Suprapubic skin (tissue), 3 donors: Measurements from ENCODE around the gene POTEF.
"Not testable (repeated sequence)": the region's sequence is repeated elsewhere in the genome, so short reads cannot be mapped to it uniquely, and the experiment has no call there.

Experiments used
- POLR2A ChIP-seq, 2 donors: fragments of 450-650 bp; IDR thresholded peaks; one replicate each; pipeline ENCODE4 v1.6.1; 2017; ENCODE audit warnings: antibody characterized with exemption in 2 of 2, mild to moderate bottlenecking in 2 of 2, moderate library complexity in 2 of 2
- TF ChIP-seq, protein P1 (sequence below), 2 donors: fragments of 200-600 bp in 1 of 2; fragments of 450-650 bp in 1 of 2; sonication (generic) in 1 of 2; IDR thresholded peaks; one replicate each; pipeline ENCODE4 v1.5.1; 2016 to 2019; ENCODE audit warnings: antibody characterized with exemption in 2 of 2, mild to moderate bottlenecking in 1 of 2, moderate library complexity in 1 of 2

DNA sequence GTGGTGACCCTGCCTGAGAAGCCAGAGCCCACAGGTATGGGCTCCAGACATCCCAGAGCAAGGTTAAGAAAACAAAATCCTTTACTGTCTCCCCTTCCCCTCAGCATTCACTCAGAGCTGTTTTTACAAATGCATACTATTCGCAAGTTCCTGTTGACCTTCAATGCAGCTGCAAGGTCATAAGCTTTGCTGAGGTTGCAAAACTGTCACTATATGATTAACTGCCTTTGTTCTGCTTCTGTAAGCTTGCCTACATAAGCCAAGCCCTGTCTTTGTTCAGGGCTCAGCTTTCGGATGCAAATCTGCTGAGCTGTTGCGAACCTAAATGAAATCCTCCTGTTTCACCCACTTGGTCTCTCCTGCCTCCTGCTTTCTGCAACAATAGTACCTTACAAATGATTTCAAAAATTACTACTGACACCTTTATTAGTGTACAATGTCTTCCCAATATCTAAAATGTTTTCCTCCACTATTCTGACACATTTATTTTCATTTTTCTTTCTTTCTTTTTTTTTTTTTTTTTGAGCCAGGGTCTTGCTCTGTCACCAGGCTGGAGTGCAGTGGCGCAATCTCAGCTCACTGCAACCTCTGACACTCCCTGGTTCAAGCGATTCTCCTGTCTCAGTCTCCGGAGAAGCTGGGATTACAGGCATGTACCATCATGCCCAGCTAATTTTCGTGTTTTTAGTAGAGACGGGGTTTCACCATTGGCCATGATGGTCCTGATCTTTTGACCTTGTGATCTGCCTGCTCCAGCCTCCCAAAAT lies 26.2 kb downstream of the POTEF start:
- TF ChIP-seq, protein P1, sequence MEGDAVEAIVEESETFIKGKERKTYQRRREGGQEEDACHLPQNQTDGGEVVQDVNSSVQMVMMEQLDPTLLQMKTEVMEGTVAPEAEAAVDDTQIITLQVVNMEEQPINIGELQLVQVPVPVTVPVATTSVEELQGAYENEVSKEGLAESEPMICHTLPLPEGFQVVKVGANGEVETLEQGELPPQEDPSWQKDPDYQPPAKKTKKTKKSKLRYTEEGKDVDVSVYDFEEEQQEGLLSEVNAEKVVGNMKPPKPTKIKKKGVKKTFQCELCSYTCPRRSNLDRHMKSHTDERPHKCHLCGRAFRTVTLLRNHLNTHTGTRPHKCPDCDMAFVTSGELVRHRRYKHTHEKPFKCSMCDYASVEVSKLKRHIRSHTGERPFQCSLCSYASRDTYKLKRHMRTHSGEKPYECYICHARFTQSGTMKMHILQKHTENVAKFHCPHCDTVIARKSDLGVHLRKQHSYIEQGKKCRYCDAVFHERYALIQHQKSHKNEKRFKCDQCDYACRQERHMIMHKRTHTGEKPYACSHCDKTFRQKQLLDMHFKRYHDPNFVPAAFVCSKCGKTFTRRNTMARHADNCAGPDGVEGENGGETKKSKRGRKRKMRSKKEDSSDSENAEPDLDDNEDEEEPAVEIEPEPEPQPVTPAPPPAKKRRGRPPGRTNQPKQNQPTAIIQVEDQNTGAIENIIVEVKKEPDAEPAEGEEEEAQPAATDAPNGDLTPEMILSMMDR (IDR thresholded peaks at IDR 0.05): not testable (repeated sequence)
- not testable (repeated sequence) for TF ChIP-seq POLR2A (IDR thresholded peaks at IDR 0.05)
